Stimulated activated naive CD8-positive, alpha-beta T cell treated with anti-CD3 and anti-CD28 coated beads, Interleukin-15, Interleukin-2, amounts not matched to agents 100 ng/mL and 50 ng/mL, for 24 hours (primary cell): ENCODE results near the gene SLC66A1.

ENCODE experiments used
- H3K27ac Mint-ChIP-seq: one replicate; pipeline ENCODE4 v1.8.0; 2021; ENCODE audit warnings: mild to moderate bottlenecking, mixed read lengths
- H3K27me3 Mint-ChIP-seq: one replicate; pipeline ENCODE4 v1.8.0; 2021; ENCODE audit warnings: mixed read lengths
- H3K36me3 Mint-ChIP-seq: one replicate; pipeline ENCODE4 v1.8.0; 2021; ENCODE audit warnings: low read depth, mixed read lengths
- H3K4me1 Mint-ChIP-seq: one replicate; pipeline ENCODE4 v1.8.0; 2021; ENCODE audit warnings: low read depth, mixed read lengths
- H3K4me3 Mint-ChIP-seq: one replicate; pipeline ENCODE4 v1.8.0; 2021; ENCODE audit warnings: mild to moderate bottlenecking, mixed read lengths
- H3K9me3 Mint-ChIP-seq: one replicate; pipeline ENCODE4 v1.8.0; 2021; ENCODE audit warnings: mixed read lengths

SLC66A1 gene

GRCh38 chr1:19353596-19353995 is 41.5 kb downstream of the SLC66A1 start:
- H3K36me3 Mint-ChIP-seq = peaks cover 46% of the 10 kb centered on the region

GRCh38 chr1:19354531-19354981 is 42.4 kb downstream of the SLC66A1 start:
- Mint-ChIP-seq H3K4me1 (peaks cover under 1% of the 10 kb centered on the region), H3K9me3 (no peaks in the 10 kb centered on the region), H3K4me3 (no peak overlapping the region), H3K27me3 (no peaks in the 10 kb centered on the region), H3K27ac (no peak overlapping the region), H3K36me3 (peaks cover 46% of the 10 kb centered on the region)

More at GRCh38 chr1:19353596-19353995, 41.5 kb downstream of the SLC66A1 start:
- no peak overlapping the region for H3K4me3 Mint-ChIP-seq
- H3K4me1 Mint-ChIP-seq = no peaks in the 10 kb centered on the region
- no peaks in the 10 kb centered on the region for H3K9me3 Mint-ChIP-seq
- peak overlapping the region; percentile 16 for H3K27ac Mint-ChIP-seq
- no peaks in the 10 kb centered on the region for H3K27me3 Mint-ChIP-seq

GRCh38 chr1:19356266-19356665 is 44.1 kb downstream of the SLC66A1 start:
- Mint-ChIP-seq H3K36me3 (peaks cover 43% of the 10 kb centered on the region), H3K27me3 (no peaks in the 10 kb centered on the region), H3K4me3 (no peak overlapping the region), H3K4me1 (peaks cover 17% of the 10 kb centered on the region), H3K9me3 (no peaks in the 10 kb centered on the region), H3K27ac (no peak overlapping the region)

GRCh38 chr1:19357299-19357986 is 45.3 kb downstream of the SLC66A1 start:
- Mint-ChIP-seq H3K36me3 (peaks cover 44% of the 10 kb centered on the region), H3K9me3 (no peaks in the 10 kb centered on the region), H3K4me1 (peaks cover 29% of the 10 kb centered on the region), H3K27ac (no peak overlapping the region), H3K4me3 (no peak overlapping the region), H3K27me3 (no peaks in the 10 kb centered on the region)

- Mint-ChIP-seq H3K36me3 (peaks cover 42% of the 10 kb centered on the region), H3K27ac (no peak overlapping the region), H3K4me3 (no peak overlapping the region), H3K4me1 (peaks cover 38% of the 10 kb centered on the region), H3K9me3 (no peaks in the 10 kb centered on the region), H3K27me3 (no peaks in the 10 kb centered on the region)
Observed at GRCh38 chr1:19358710-19359109, 46.6 kb downstream of the SLC66A1 start.

GRCh38 chr1:19359357-19359756 is 47.2 kb downstream of the SLC66A1 start:
- Mint-ChIP-seq H3K36me3 (peaks cover 37% of the 10 kb centered on the region), H3K27ac (no peak overlapping the region), H3K4me3 (no peak overlapping the region), H3K4me1 (peaks cover 38% of the 10 kb centered on the region), H3K27me3 (no peaks in the 10 kb centered on the region), H3K9me3 (no peaks in the 10 kb centered on the region)

- peaks cover 38% of the 10 kb centered on the region for H3K4me1 Mint-ChIP-seq
- no peaks in the 10 kb centered on the region for H3K27me3 Mint-ChIP-seq
- no peaks in the 10 kb centered on the region for H3K9me3 Mint-ChIP-seq
- peak overlapping the region; percentile 38 for H3K27ac Mint-ChIP-seq
- no peak overlapping the region for H3K4me3 Mint-ChIP-seq
- peaks cover 34% of the 10 kb centered on the region for H3K36me3 Mint-ChIP-seq
Observed at GRCh38 chr1:19360016-19360415, 47.9 kb downstream of the SLC66A1 start.

GRCh38 chr1:19360432-19360831 is 48.3 kb downstream of the SLC66A1 start:
- H3K4me3 Mint-ChIP-seq = no peak overlapping the region
- peaks cover 35% of the 10 kb centered on the region for H3K36me3 Mint-ChIP-seq
- peaks cover 38% of the 10 kb centered on the region for H3K4me1 Mint-ChIP-seq
- peak overlapping the region; percentile 38 for H3K27ac Mint-ChIP-seq
- no peaks in the 10 kb centered on the region for H3K9me3 Mint-ChIP-seq
- no peaks in the 10 kb centered on the region for H3K27me3 Mint-ChIP-seq

GRCh38 chr1:19360843-19361610 is 48.9 kb downstream of the SLC66A1 start:
- Mint-ChIP-seq H3K27ac (peak overlapping the region; percentile 45), H3K4me1 (peaks cover 38% of the 10 kb centered on the region), H3K4me3 (no peak overlapping the region)

GRCh38 chr1:19361611-19362147 is 49.6 kb downstream of the SLC66A1 start:
- H3K36me3 Mint-ChIP-seq = peaks cover 27% of the 10 kb centered on the region
- no peak overlapping the region for H3K4me3 Mint-ChIP-seq
- H3K4me1 Mint-ChIP-seq = peaks cover 38% of the 10 kb centered on the region
- H3K9me3 Mint-ChIP-seq = no peaks in the 10 kb centered on the region
- H3K27ac Mint-ChIP-seq = no peak overlapping the region
- no peaks in the 10 kb centered on the region for H3K27me3 Mint-ChIP-seq

More at GRCh38 chr1:19360843-19361610, 48.9 kb downstream of the SLC66A1 start:
- Mint-ChIP-seq H3K27me3 (no peaks in the 10 kb centered on the region), H3K9me3 (no peaks in the 10 kb centered on the region), H3K36me3 (peaks cover 29% of the 10 kb centered on the region)

GRCh38 chr1:19363536-19364152 is 51.5 kb downstream of the SLC66A1 start:
- Mint-ChIP-seq H3K36me3 (peaks cover 19% of the 10 kb centered on the region), H3K4me3 (no peak overlapping the region), H3K27me3 (no peaks in the 10 kb centered on the region), H3K9me3 (no peaks in the 10 kb centered on the region), H3K27ac (peak overlapping the region; percentile 11), H3K4me1 (peaks cover 38% of the 10 kb centered on the region)

GRCh38 chr1:19365721-19366120 is 53.6 kb downstream of the SLC66A1 start:
- H3K27me3 Mint-ChIP-seq = no peaks in the 10 kb centered on the region
- H3K4me3 Mint-ChIP-seq = no peak overlapping the region
- H3K36me3 Mint-ChIP-seq = peaks cover 23% of the 10 kb centered on the region
- peaks cover 32% of the 10 kb centered on the region for H3K4me1 Mint-ChIP-seq
- H3K27ac Mint-ChIP-seq = no peak overlapping the region
- no peaks in the 10 kb centered on the region for H3K9me3 Mint-ChIP-seq

- Mint-ChIP-seq H3K27me3 (no peaks in the 10 kb centered on the region), H3K27ac (peak overlapping the region; percentile 31), H3K9me3 (no peaks in the 10 kb centered on the region), H3K4me1 (peaks cover 21% of the 10 kb centered on the region), H3K36me3 (peaks cover 17% of the 10 kb centered on the region), H3K4me3 (no peak overlapping the region)
Observed at GRCh38 chr1:19366599-19367536, 54.7 kb downstream of the SLC66A1 start.

GRCh38 chr1:19367584-19368041 is 55.5 kb downstream of the SLC66A1 start:
- Mint-ChIP-seq H3K36me3 (peaks cover 22% of the 10 kb centered on the region), H3K27ac (no peak overlapping the region), H3K4me3 (no peak overlapping the region), H3K27me3 (no peaks in the 10 kb centered on the region), H3K9me3 (no peaks in the 10 kb centered on the region), H3K4me1 (peaks cover 13% of the 10 kb centered on the region)
